Measurements from ENCODE around the gene SP2. TPM values are rescaled to one million over a fixed set of nuclear protein-coding genes. Genes with fewer than 3 reads are reported as not detected.

SP2 gene
- total RNA-seq, 1 donor from 2014 or later, result 13.5 TPM

DNA sequence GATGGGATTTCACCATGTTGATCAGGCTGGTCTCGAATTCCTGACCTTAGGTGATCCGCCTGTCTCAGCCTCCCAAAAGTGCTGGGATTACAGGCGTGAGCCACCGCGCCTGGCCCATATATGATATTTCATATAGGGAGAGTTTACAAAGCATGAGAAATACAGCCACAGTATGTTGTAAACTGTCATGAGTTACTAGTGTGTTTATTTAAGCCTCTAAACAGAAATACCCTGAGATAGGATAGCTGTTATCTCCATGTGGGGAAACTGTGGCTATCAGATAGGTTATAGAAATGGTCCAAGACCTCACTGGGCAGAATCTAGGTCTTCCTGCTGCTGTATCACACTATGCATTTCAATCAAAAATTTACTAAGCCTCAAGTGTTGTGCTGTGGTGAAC is 72.8 kb downstream of the SP2 start:
- H3K9me3 Mint-ChIP-seq (ENCODE audit: low read depth), result no peaks in the 10 kb centered on the region

DNA sequence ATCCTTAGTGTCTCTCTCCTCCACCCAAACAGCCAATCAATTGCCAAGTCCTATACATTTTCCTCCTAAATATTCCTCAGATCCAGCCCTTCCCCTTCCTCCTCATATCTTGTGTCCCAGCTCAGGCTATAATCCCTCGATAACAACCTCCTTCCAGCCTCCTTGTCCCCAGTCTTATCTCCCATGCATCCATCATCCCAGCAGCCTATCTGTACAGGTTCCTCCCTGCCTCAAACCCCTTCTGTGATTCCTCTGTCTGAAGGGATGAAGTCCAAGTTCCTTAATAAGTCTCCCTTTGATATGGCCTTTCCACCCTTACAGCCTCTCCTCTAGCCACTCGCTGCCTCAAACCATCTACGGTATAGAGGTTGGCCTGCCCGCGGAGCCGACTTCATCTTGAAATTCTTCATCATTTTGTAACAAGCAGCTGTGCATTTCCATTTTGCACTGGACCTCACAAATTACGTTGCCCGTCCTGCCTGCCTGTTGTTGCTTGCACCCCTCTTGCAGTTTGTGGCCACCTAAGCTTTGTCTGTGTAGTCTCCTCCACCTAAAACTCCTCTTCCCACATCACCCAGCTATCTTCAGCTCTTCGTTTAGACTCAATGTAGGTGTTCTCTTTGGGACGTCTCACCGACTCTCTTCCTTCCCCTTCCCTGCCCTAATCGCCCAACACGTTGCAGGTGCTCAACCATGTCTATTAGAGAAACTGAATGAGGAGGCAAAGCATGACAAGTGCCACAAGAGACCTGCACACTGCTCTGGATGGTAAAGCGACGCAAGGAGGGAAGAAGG is 74.1 kb downstream of the SP2 start:
- Mint-ChIP-seq H3K4me1 (ENCODE audit: low read depth) (peaks cover 30% of the 10 kb centered on the region), H3K9me3 (ENCODE audit: low read depth) (no peaks in the 10 kb centered on the region), H3K27ac (ENCODE audit: unreplicated experiment) (peak overlapping the region; percentile 5), H3K36me3 (ENCODE audit: low read depth) (peaks cover 8% of the 10 kb centered on the region), H3K4me3 (ENCODE audit: unreplicated experiment) (peak overlapping the region; percentile 61), H3K27me3 (ENCODE audit: low read depth) (no peaks in the 10 kb centered on the region)
- no peak for DNase-seq (ENCODE audit: low spot score)
- TF ChIP-seq CTCF (IDR thresholded peaks at IDR 0.05), result no peak

More for the DNA sequence above, 72.8 kb downstream of the SP2 start:
- Mint-ChIP-seq H3K27ac (ENCODE audit: unreplicated experiment) (no peak overlapping the region), H3K4me3 (ENCODE audit: unreplicated experiment) (no peak overlapping the region), H3K36me3 (ENCODE audit: low read depth) (peaks cover 1% of the 10 kb centered on the region), H3K4me1 (ENCODE audit: low read depth) (peaks cover 30% of the 10 kb centered on the region), H3K27me3 (ENCODE audit: low read depth) (no peaks in the 10 kb centered on the region)
- no peak for DNase-seq (ENCODE audit: low spot score)
- no peak for TF ChIP-seq CTCF (IDR thresholded peaks at IDR 0.05)

- Mint-ChIP-seq H3K27ac (ENCODE audit: unreplicated experiment) (peak within 1 kb of the TSS; percentile 95), H3K4me1 (ENCODE audit: low read depth) (peaks cover 30% of the 10 kb centered on the region), H3K4me3 (ENCODE audit: unreplicated experiment) (peak within 1 kb of the TSS; percentile 97), H3K27me3 (ENCODE audit: low read depth) (no peaks in the 10 kb centered on the region), H3K9me3 (ENCODE audit: low read depth) (no peaks in the 10 kb centered on the region), H3K36me3 (ENCODE audit: low read depth) (peaks cover 14% of the 10 kb centered on the region)
- TF ChIP-seq CTCF (IDR thresholded peaks at IDR 0.05), result peak; percentile 91
- DNase-seq (ENCODE audit: low spot score), result peak; percentile 100
Measured at GRCh38 chr17:47970725-47971499, 74.9 kb downstream of the SP2 start, which contains the start of gene CDK5RAP3. Gene CDK5RAP3 (plus strand): TSS chr17:47971113. CDS start chr17:47971147, 34 bp downstream.

- Mint-ChIP-seq H3K36me3 (ENCODE audit: low read depth) (peaks cover 22% of the 10 kb centered on the region), H3K4me1 (ENCODE audit: low read depth) (peaks cover 20% of the 10 kb centered on the region), H3K27me3 (ENCODE audit: low read depth) (no peaks in the 10 kb centered on the region), H3K27ac (ENCODE audit: unreplicated experiment) (no peak overlapping the region), H3K4me3 (ENCODE audit: unreplicated experiment) (no peak overlapping the region), H3K9me3 (ENCODE audit: low read depth) (no peaks in the 10 kb centered on the region)
- no peak for DNase-seq (ENCODE audit: low spot score)
- TF ChIP-seq CTCF (IDR thresholded peaks at IDR 0.05), result no peak
Measured at GRCh38 chr17:47973541-47973940, 77.5 kb downstream of the SP2 start.

DNA sequence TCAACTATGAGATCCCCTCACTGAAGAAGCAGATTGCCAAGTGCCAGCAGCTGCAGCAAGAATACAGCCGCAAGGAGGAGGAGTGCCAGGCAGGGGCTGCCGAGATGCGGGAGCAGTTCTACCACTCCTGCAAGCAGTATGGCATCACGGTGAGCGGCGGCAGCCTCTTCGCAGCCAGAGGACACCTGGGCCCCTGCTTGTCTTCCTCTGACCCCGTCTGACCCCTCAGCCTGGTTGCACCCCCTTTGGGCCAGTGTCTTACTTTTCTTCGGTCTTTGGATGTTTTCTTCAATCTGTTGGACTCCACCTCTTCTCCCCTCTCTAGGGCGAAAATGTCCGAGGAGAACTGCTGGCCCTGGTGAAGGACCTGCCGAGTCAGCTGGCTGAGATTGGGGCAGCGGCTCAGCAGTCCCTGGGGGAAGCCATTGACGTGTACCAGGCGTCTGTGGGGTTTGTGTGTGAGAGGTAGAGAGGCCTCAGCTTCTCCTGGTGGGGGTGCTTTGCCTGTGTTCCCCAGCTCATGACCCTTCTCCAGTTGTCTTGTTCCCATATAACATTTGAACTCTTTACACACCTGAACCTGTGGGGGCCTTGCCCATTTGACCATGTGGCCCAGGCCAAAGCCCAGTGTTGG is 79.3 kb downstream of the SP2 start:
- peaks cover 16% of the 10 kb centered on the region for H3K4me1 Mint-ChIP-seq (ENCODE audit: low read depth)
- H3K36me3 Mint-ChIP-seq (ENCODE audit: low read depth), result peaks cover 29% of the 10 kb centered on the region
- peak; percentile 8 for TF ChIP-seq CTCF (IDR thresholded peaks at IDR 0.05)
- DNase-seq (ENCODE audit: low spot score), result no peak
- no peak overlapping the region for H3K27ac Mint-ChIP-seq (ENCODE audit: unreplicated experiment)
- no peaks in the 10 kb centered on the region for H3K9me3 Mint-ChIP-seq (ENCODE audit: low read depth)
- H3K4me3 Mint-ChIP-seq (ENCODE audit: unreplicated experiment), result no peak overlapping the region
- no peaks in the 10 kb centered on the region for H3K27me3 Mint-ChIP-seq (ENCODE audit: low read depth)

All from chondrocyte (in vitro differentiated cells).